NCI-H2171 (cell line): Measurements from ENCODE around the gene LCTL.
"Not testable (repeated sequence)": the region's sequence is repeated elsewhere in the genome, so short reads cannot be mapped to it uniquely, and the experiment has no call there.

Source experiments
- DNase-seq: peaks from one replicate; lab custom pipeline; 2025; lab: John Stamatoyannopoulos, UW

LCTL gene

GRCh38 chr15:66500346-66500745 is 65.5 kb downstream of the LCTL start:
- not testable (repeated sequence) for DNase-seq

- DNase-seq: no peak
Measured at GRCh38 chr15:66498501-66499386, 67.1 kb downstream of the LCTL start.
